ENCODE data around the gene SLC29A2.
"Not testable (repeated sequence)": the region's sequence is repeated elsewhere in the genome, so short reads cannot be mapped to it uniquely, and the experiment has no call there.

SLC29A2 gene

DNA sequence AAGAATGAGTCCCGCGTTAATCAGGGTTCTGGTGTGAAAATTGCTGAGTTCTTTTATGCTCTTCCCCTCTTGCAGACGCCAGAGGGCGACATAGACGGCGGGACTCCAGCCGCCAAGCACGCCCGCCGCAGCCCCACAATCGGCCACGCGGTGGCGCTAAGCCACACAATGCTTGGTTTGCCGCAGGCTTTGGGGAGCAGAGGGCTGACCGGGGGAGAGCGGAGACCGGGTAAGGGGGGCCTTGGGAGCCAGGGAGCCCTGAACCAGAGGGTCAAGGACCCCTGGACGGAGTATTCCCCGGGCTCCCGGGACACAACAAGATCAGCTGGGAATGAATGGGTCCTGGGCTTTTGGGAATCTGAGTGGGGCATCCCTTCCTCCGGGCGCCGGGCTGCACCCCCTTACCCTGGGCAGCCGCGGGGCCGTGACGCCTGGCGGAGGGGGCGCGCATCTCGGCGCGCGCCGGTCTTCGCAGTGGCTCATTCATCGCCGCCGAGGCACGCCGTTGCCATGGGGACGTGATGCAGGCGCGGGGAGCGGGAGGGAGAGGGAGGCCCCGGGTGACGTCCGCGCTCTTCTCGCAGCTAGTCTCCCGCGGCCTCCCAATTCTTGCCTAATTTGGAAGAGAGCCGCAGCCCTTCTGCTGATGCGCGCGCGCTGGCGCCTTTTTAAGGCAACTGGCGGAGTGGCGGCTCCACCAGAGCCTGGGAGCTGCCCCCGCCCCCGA, 37.1 kb upstream of the SLC29A2 start:
- Mint-ChIP-seq H3K27ac (no peak overlapping the region), H3K4me3 (peak overlapping the region; percentile 73), H3K4me1 (ENCODE audit: low read depth) (peaks cover 4% of the 10 kb centered on the region), H3K9me3 (no peaks in the 10 kb centered on the region), H3K36me3 (ENCODE audit: low read depth) (no peaks in the 10 kb centered on the region), H3K27me3 (peaks cover 34% of the 10 kb centered on the region)
- peak; percentile 98 for DNase-seq

DNA sequence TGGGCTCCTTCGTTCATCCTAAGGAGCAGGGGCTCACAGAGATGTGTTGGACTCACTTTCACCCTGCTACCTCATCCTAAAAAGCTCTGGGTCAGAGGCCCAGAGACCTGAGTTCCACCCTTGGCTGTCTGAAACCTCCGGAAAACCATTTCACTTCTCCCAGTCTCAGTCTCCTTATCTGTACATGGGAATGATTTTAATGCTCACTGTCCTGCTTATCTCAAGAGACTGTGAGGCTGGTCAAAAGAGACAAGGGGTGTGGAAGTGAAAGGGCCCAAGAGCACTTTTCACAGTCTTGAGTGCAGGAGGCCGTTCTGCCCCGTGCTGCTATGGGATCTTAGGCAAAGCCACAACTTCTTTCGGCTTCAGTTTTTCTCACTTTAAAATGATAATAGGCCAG, 36.1 kb upstream of the SLC29A2 start:
- Mint-ChIP-seq H3K36me3 (ENCODE audit: low read depth) (no peaks in the 10 kb centered on the region), H3K27ac (no peak overlapping the region), H3K9me3 (no peaks in the 10 kb centered on the region), H3K4me1 (ENCODE audit: low read depth) (peaks cover 4% of the 10 kb centered on the region), H3K27me3 (peaks cover 30% of the 10 kb centered on the region), H3K4me3 (no peak overlapping the region)
- no peak for DNase-seq

- no peaks in the 10 kb centered on the region for H3K36me3 Mint-ChIP-seq (ENCODE audit: low read depth)
- H3K27me3 Mint-ChIP-seq: peaks cover 5% of the 10 kb centered on the region
- H3K4me1 Mint-ChIP-seq (ENCODE audit: low read depth): no peaks in the 10 kb centered on the region
- no peak overlapping the region for H3K4me3 Mint-ChIP-seq
- no peaks in the 10 kb centered on the region for H3K9me3 Mint-ChIP-seq
- no peak for DNase-seq
- no peak overlapping the region for H3K27ac Mint-ChIP-seq
These were observed 22.4 kb upstream of the SLC29A2 start for GRCh38 chr11:66393954-66394353.

- Mint-ChIP-seq H3K27me3 (peaks cover 3% of the 10 kb centered on the region), H3K36me3 (ENCODE audit: low read depth) (no peaks in the 10 kb centered on the region), H3K9me3 (no peaks in the 10 kb centered on the region), H3K27ac (no peak overlapping the region), H3K4me3 (no peak overlapping the region), H3K4me1 (ENCODE audit: low read depth) (peaks cover 3% of the 10 kb centered on the region)
- DNase-seq: no peak
These were observed 19.8 kb upstream of the SLC29A2 start for GRCh38 chr11:66391322-66391721.

- H3K9me3 Mint-ChIP-seq: no peaks in the 10 kb centered on the region
- H3K4me1 Mint-ChIP-seq (ENCODE audit: low read depth): peaks cover 7% of the 10 kb centered on the region
- no peak overlapping the region for H3K4me3 Mint-ChIP-seq
- DNase-seq: peak; percentile 67
- H3K27me3 Mint-ChIP-seq: peaks cover 3% of the 10 kb centered on the region
- no peaks in the 10 kb centered on the region for H3K36me3 Mint-ChIP-seq (ENCODE audit: low read depth)
- H3K27ac Mint-ChIP-seq: no peak overlapping the region
These were observed 17.3 kb upstream of the SLC29A2 start for GRCh38 chr11:66388780-66389386.

GRCh38 chr11:66386171-66387069, 14.9 kb upstream of the SLC29A2 start:
- Mint-ChIP-seq H3K27me3 (no peaks in the 10 kb centered on the region), H3K9me3 (no peaks in the 10 kb centered on the region), H3K4me3 (peak overlapping the region; percentile 49), H3K4me1 (ENCODE audit: low read depth) (peaks cover 7% of the 10 kb centered on the region), H3K36me3 (ENCODE audit: low read depth) (no peaks in the 10 kb centered on the region), H3K27ac (no peak overlapping the region)
- peak; percentile 86 for DNase-seq

DNA sequence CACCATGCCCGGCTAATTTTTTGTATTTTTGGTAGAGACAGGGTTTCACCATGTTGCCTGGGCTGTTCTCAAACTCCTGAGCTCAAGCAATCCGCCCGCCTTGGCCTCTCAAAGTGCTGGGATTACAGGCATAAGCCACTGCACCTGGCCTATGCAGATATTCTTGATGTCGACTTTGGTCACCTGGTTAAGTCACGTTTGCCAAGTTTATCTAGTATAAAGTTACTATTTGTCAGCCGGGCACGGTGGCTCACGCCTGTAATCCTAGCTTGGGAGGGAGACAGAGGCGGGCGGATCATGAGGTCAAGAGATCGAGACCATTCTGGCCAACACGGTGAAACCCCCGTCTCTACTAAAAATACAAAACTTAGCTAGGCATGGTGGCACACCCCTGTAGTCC, 12.8 kb upstream of the SLC29A2 start:
- H3K4me1 Mint-ChIP-seq (ENCODE audit: low read depth); H3K9me3 Mint-ChIP-seq; H3K27ac Mint-ChIP-seq; H3K27me3 Mint-ChIP-seq; H3K4me3 Mint-ChIP-seq; H3K36me3 Mint-ChIP-seq (ENCODE audit: low read depth); DNase-seq: not testable (repeated sequence)

GRCh38 chr11:66380264-66380663, 8.7 kb upstream of the SLC29A2 start:
- not testable (repeated sequence) for H3K27me3 Mint-ChIP-seq; H3K36me3 Mint-ChIP-seq (ENCODE audit: low read depth); H3K4me3 Mint-ChIP-seq; DNase-seq; H3K4me1 Mint-ChIP-seq (ENCODE audit: low read depth); H3K27ac Mint-ChIP-seq; H3K9me3 Mint-ChIP-seq

DNA sequence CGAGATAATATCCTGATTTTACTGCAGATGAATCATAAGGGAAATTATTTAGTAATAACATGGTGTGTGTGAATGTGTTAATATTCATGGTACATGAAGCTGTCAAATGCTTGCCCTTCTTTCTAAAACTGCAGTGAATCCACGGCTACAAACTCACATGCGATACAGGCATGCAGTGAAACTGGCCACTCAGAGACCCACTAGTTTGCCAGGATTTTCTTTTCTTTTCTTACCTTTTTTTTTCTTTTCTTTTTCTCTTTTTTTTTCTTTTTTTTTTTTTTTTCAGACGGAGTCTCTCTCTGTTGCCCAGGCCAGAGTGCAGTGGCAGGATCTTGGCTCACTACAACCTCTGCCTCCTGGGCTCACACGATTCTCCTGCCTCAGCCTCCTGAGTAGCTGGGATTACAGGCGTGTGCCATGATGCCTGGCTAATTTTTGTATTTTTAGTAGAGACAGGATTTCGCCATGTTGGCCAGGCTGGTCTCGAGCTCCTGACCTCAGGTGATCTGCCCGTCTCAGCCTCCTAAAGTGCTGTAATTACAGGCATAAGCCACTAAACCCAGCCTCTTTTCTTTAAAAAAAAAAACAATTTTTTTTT, 2.2 kb upstream of the SLC29A2 start:
- H3K4me3 Mint-ChIP-seq, H3K9me3 Mint-ChIP-seq, DNase-seq, H3K27me3 Mint-ChIP-seq, H3K27ac Mint-ChIP-seq: not testable (repeated sequence)
- H3K4me1 Mint-ChIP-seq (ENCODE audit: low read depth): peaks cover 25% of the 10 kb centered on the region
- H3K36me3 Mint-ChIP-seq (ENCODE audit: low read depth): peaks cover 19% of the 10 kb centered on the region

GRCh38 chr11:66373265-66373664, 1.7 kb upstream of the SLC29A2 start:
- Mint-ChIP-seq H3K4me1 (ENCODE audit: low read depth) (peaks cover 25% of the 10 kb centered on the region), H3K4me3 (no peak overlapping the region), H3K27ac (no peak overlapping the region), H3K27me3 (no peaks in the 10 kb centered on the region), H3K9me3 (no peaks in the 10 kb centered on the region), H3K36me3 (ENCODE audit: low read depth) (peaks cover 24% of the 10 kb centered on the region)
- no peak for DNase-seq

- H3K4me1 Mint-ChIP-seq (ENCODE audit: low read depth): peaks cover 25% of the 10 kb centered on the region
- no peaks in the 10 kb centered on the region for H3K9me3 Mint-ChIP-seq
- H3K27ac Mint-ChIP-seq: peak overlapping the region; percentile 74
- H3K27me3 Mint-ChIP-seq: no peaks in the 10 kb centered on the region
- DNase-seq: no peak
- peak overlapping the region; percentile 92 for H3K4me3 Mint-ChIP-seq
- H3K36me3 Mint-ChIP-seq (ENCODE audit: low read depth): peaks cover 59% of the 10 kb centered on the region
These were observed 2.3 kb downstream of the SLC29A2 start for GRCh38 chr11:66369073-66369894.

DNA sequence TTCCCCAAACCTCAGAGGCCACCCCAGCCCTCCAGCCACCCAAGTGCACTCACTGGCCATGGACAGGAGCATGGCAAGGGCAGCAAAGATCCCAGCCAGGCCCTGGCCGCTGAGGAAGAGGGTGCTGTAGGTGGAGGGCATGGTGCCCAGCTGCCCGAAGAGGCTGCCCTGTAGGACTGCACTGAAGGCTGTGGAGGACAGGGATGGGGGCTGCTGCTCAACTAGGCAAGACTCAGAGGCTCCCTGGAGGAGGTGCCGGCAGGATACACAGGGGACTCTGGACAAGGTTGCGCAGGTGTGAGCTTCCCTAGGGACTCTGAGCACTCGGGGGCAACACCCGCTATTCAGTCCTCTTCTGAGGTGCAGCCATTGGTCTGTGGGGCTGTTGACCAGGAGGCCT, 3.1 kb downstream of the SLC29A2 start:
- H3K4me3 Mint-ChIP-seq: no peak overlapping the region
- no peaks in the 10 kb centered on the region for H3K27me3 Mint-ChIP-seq

DNA sequence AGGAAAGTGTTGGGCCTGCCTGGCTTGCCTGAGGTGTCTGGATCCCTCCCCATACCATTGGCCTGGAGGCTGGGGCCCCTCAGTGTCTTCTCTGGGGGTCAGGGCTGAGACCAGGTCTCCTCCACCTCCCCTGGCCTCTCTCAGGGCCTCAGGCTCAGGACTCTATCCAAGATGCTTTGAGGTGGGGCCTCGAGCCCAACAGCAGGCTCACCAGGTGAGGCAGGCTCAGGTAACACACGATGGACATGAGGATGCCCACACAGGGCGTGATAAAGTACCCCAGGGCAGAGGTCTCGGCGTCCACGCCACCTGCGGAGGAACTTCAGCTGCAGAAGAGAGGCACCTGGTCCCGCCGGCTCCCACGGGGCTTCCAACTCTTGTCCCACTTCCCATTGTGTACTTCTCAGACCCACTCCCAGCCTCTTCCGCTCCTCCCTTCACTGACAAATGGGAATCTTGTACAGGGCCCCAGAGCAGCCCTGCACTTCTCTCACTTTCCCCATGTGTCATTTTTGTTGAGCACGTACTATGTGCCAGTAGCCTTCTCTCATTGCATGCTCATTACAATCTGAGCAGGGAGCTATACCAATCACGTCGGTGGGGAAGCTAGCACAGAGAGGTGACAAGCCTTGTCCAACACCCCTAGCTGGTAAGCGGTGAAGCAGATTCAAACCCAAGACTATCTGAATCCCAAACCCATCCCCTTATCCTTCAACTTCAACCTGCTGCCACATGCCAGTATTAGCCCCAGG, 3.8 kb downstream of the SLC29A2 start:
- Mint-ChIP-seq H3K9me3 (no peaks in the 10 kb centered on the region), H3K36me3 (ENCODE audit: low read depth) (peaks cover 74% of the 10 kb centered on the region), H3K27ac (peak overlapping the region; percentile 19), H3K27me3 (no peaks in the 10 kb centered on the region), H3K4me3 (no peak overlapping the region), H3K4me1 (ENCODE audit: low read depth) (peaks cover 19% of the 10 kb centered on the region)
- DNase-seq: no peak

More for the DNA sequence above, 3.1 kb downstream of the SLC29A2 start:
- Mint-ChIP-seq H3K36me3 (ENCODE audit: low read depth) (peaks cover 67% of the 10 kb centered on the region), H3K4me1 (ENCODE audit: low read depth) (peaks cover 25% of the 10 kb centered on the region), H3K9me3 (no peaks in the 10 kb centered on the region), H3K27ac (peak overlapping the region; percentile 19)
- no peak for DNase-seq

Data from activated T-cell treated with anti-CD3 and anti-CD28 coated beads, Interleukin-2, amount 50 U/mL, for 24 hours (primary cell).